Neuronal stem cell (in vitro differentiated cells): ENCODE results near the gene NPR3.

Experiments used
- DNase-seq: peaks from one replicate; pipeline ENCODE4 v3.0.0-alpha.2; 2013; ENCODE audit warnings: low spot score
- H2AFZ ChIP-seq: one replicate; pipeline ENCODE4 v1.6.1; 2013; ENCODE audit warnings: mild to moderate bottlenecking, low read length, inconsistent platforms
- H2AK5ac ChIP-seq: 2 replicates; pipeline ENCODE4 v1.6.1; 2013; ENCODE audit warnings: low read depth, mild to moderate bottlenecking, inconsistent platforms, low read length, moderate library complexity, mixed read lengths
- H2BK120ac ChIP-seq: 2 replicates; pipeline ENCODE4 v1.6.1; 2013; ENCODE audit warnings: low read depth, mild to moderate bottlenecking, inconsistent platforms, low read length, moderate library complexity, mixed read lengths
- H2BK12ac ChIP-seq: one replicate; pipeline ENCODE4 v1.6.1; 2013; ENCODE audit warnings: low read length, inconsistent platforms
- H2BK15ac ChIP-seq: 2 replicates; pipeline ENCODE4 v1.6.1; 2013; ENCODE audit warnings: mild to moderate bottlenecking, low read length, inconsistent platforms, mixed read lengths
- H2BK5ac ChIP-seq: one replicate; pipeline ENCODE4 v1.6.1; 2013; ENCODE audit warnings: inconsistent platforms, mild to moderate bottlenecking, low read length, moderate library complexity
- H3K14ac ChIP-seq: one replicate; pipeline ENCODE4 v1.6.1; 2013; ENCODE audit warnings: low read length, inconsistent platforms
- H3K18ac ChIP-seq: 2 replicates; pipeline ENCODE4 v1.6.1; 2013; ENCODE audit warnings: low read length, inconsistent platforms
- H3K23ac ChIP-seq: 2 replicates; pipeline ENCODE4 v1.6.1; 2013; ENCODE audit warnings: low read depth, mild to moderate bottlenecking, mixed read lengths, low read length, inconsistent platforms; ENCODE audit not compliant: poor library complexity
- H3K27ac ChIP-seq: replicated peaks from 3 replicates; pipeline ENCODE4 v1.5.1; 2013; ENCODE audit warnings: low read length, inconsistent platforms
- H3K27me3 ChIP-seq, 3 experiments: 2 replicates each; pipeline ENCODE4 v1.6.1; 2013; ENCODE audit warnings: low read length in 3 of 3, mild to moderate bottlenecking in 2 of 3, inconsistent platforms in 1 of 3, low read depth in 1 of 3, mixed read lengths in 1 of 3, moderate library complexity in 1 of 3; ENCODE audit not compliant: control insufficient read depth in 3 of 3, insufficient read depth in 3 of 3
- H3K36me3 ChIP-seq, 2 donors: replicated peaks in 1 of 2; 2 replicates each; pipeline ENCODE4 v1.6.1; 2013; ENCODE audit warnings: low read length in 2 of 2; ENCODE audit not compliant: control insufficient read depth in 2 of 2, insufficient read depth in 2 of 2
- H3K4ac ChIP-seq: 2 replicates; pipeline ENCODE4 v1.6.1; 2013; ENCODE audit warnings: inconsistent platforms, mild to moderate bottlenecking, low read length, moderate library complexity
- H3K4me1 ChIP-seq, 2 donors: 1 replicate in 1 of 2; 2 replicates in 1 of 2; pipeline ENCODE4 v1.6.1; 2013; ENCODE audit warnings: low read length in 2 of 2, low read depth in 1 of 2; ENCODE audit not compliant: control insufficient read depth in 2 of 2, insufficient read depth in 1 of 2
- H3K4me2 ChIP-seq: one replicate; pipeline ENCODE4 v1.6.1; 2013; ENCODE audit warnings: mild to moderate bottlenecking, low read length, inconsistent platforms; ENCODE audit not compliant: insufficient read depth, poor library complexity, severe bottlenecking
- H3K4me3 ChIP-seq, 2 donors: 2 replicates each; pipeline ENCODE4 v1.5.1; 2013; ENCODE audit warnings: low read length in 2 of 2, mild to moderate bottlenecking in 2 of 2, inconsistent platforms in 1 of 2, moderate library complexity in 1 of 2
- H3K79me1 ChIP-seq: one replicate; pipeline ENCODE4 v1.6.1; 2013; ENCODE audit warnings: low read depth, mild to moderate bottlenecking, inconsistent platforms, low read length, moderate library complexity
- H3K9ac ChIP-seq: one replicate; pipeline ENCODE4 v1.6.1; 2013; ENCODE audit warnings: mild to moderate bottlenecking, low read depth, low read length, inconsistent platforms; ENCODE audit not compliant: poor library complexity
- H3K9me3 ChIP-seq, 2 donors: replicated peaks in 1 of 2; 2 replicates each; pipeline versions ENCODE3 to v1.6.1; 2013; ENCODE audit warnings: low read length in 2 of 2, mild to moderate bottlenecking in 2 of 2, inconsistent platforms in 1 of 2, low read depth in 1 of 2, mixed read lengths in 1 of 2, moderate library complexity in 1 of 2; ENCODE audit not compliant: control insufficient read depth in 2 of 2, insufficient read depth in 1 of 2
- H4K8ac ChIP-seq: one replicate; pipeline ENCODE4 v1.6.1; 2013; ENCODE audit warnings: low read depth, mild to moderate bottlenecking, inconsistent platforms, low read length, moderate library complexity
- H4K91ac ChIP-seq: one replicate; pipeline ENCODE4 v1.6.1; 2013; ENCODE audit warnings: low read length, low read depth, mild to moderate bottlenecking, inconsistent platforms; ENCODE audit not compliant: poor library complexity
- WGBS, 2 donors: extraction: QIAGEN DNeasy Blood & Tissue Kit; methylation state at CpG; one replicate each; pipeline ENCODE4 v1.1.7; 2013; ENCODE audit warnings: missing lambda C conversion rate in 2 of 2, mixed read lengths in 1 of 2; ENCODE audit not compliant: insufficient read length in 2 of 2, insufficient replicate concordance in 1 of 2; ENCODE audit errors: extremely low coverage in 2 of 2; 5-methylcytosine and 5-hydroxymethylcytosine counted together

The NPR3 gene

GRCh38 chr5:32814141-32814540 lies 103.0 kb downstream of the NPR3 start:
- H3K23ac ChIP-seq: no peak overlapping the region
- no peak overlapping the region for H2BK15ac ChIP-seq
- no peak overlapping the region for H2AFZ ChIP-seq
- H4K91ac ChIP-seq: no peak overlapping the region
- H2BK120ac ChIP-seq: no peak overlapping the region
- no peak overlapping the region for H3K4me3 ChIP-seq
- H4K8ac ChIP-seq: no peak overlapping the region
- H3K9ac ChIP-seq: no peak overlapping the region
- H3K4ac ChIP-seq: no peak overlapping the region
- no peak overlapping the region for H2BK5ac ChIP-seq
- H3K4me2 ChIP-seq: no peak overlapping the region
- no peak overlapping the region for H3K18ac ChIP-seq
- no peaks in the 10 kb centered on the region for H3K27me3 ChIP-seq
- no peaks in the 10 kb centered on the region for H3K79me1 ChIP-seq
- no peaks in the 10 kb centered on the region for H3K36me3 ChIP-seq
- H3K27ac ChIP-seq: no peak overlapping the region
- no peak overlapping the region for H3K14ac ChIP-seq
- H2BK12ac ChIP-seq: no peak overlapping the region
- no peaks in the 10 kb centered on the region for H3K4me1 ChIP-seq
- DNase-seq: no peak
- no peaks in the 10 kb centered on the region for H3K9me3 ChIP-seq
- no peak overlapping the region for H2AK5ac ChIP-seq

GRCh38 chr5:32814620-32815019 lies 103.5 kb downstream of the NPR3 start:
- H2BK120ac ChIP-seq: no peak overlapping the region

DNA sequence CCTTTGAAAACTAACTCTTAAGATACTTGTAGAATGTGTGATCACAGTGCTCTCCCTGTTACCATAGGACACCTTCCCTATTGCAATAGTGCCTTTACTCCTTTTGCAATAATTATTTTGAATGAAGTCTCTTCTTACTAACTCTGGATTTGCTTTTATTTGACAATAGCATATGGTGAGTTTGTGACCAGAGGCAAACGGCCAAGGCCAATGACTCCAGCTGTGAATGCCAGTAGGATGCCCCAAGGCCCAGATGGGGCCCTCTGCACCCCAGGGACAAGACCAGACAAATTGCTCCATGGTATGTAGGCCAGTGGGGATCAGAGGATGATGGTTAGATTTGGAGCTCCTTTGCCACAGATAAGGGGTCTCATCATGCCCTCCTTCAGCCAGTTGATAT lies 116.9 kb downstream of the NPR3 start:
- Histone ChIP-seq H3K23ac (peak overlapping the region; percentile 55), H3K9me3 (no peaks in the 10 kb centered on the region), H3K9ac (no peak overlapping the region), H3K4me1 (no peaks in the 10 kb centered on the region), H3K4me3 (no peak overlapping the region), H2AFZ (no peak overlapping the region), H3K27ac (no peak overlapping the region), H4K91ac (no peak overlapping the region), H4K8ac (no peak overlapping the region), H2BK120ac (no peak overlapping the region), H2BK15ac (no peak overlapping the region), H2AK5ac (no peak overlapping the region), H2BK5ac (no peak overlapping the region), H3K36me3 (no peaks in the 10 kb centered on the region), H3K14ac (no peak overlapping the region), H2BK12ac (no peak overlapping the region), H3K4ac (no peak overlapping the region), H3K4me2 (no peak overlapping the region), H3K18ac (no peak overlapping the region), H3K79me1 (no peaks in the 10 kb centered on the region), H3K27me3 (no peaks in the 10 kb centered on the region)
- no CpG with 5 or more reads among the region's 1 CpG for WGBS, 2 donors
- no peak for DNase-seq

More at GRCh38 chr5:32814620-32815019, 103.5 kb downstream of the NPR3 start:
- no peaks in the 10 kb centered on the region for H3K36me3 ChIP-seq
- DNase-seq: no peak
- H2BK15ac ChIP-seq: no peak overlapping the region
- H3K4ac ChIP-seq: no peak overlapping the region
- no peak overlapping the region for H3K9ac ChIP-seq
- H4K8ac ChIP-seq: no peak overlapping the region
- H3K27me3 ChIP-seq: no peaks in the 10 kb centered on the region
- no peak overlapping the region for H3K14ac ChIP-seq
- H3K27ac ChIP-seq: no peak overlapping the region
- no peak overlapping the region for H4K91ac ChIP-seq
- H2AK5ac ChIP-seq: no peak overlapping the region
- no peak overlapping the region for H3K18ac ChIP-seq
- H3K23ac ChIP-seq: no peak overlapping the region
- no peak overlapping the region for H2BK12ac ChIP-seq
- H3K79me1 ChIP-seq: no peaks in the 10 kb centered on the region
- no peaks in the 10 kb centered on the region for H3K4me1 ChIP-seq
- no peak overlapping the region for H3K4me2 ChIP-seq
- H2BK5ac ChIP-seq: no peak overlapping the region
- no peaks in the 10 kb centered on the region for H3K9me3 ChIP-seq
- H3K4me3 ChIP-seq: no peak overlapping the region
- H2AFZ ChIP-seq: no peak overlapping the region

DNA sequence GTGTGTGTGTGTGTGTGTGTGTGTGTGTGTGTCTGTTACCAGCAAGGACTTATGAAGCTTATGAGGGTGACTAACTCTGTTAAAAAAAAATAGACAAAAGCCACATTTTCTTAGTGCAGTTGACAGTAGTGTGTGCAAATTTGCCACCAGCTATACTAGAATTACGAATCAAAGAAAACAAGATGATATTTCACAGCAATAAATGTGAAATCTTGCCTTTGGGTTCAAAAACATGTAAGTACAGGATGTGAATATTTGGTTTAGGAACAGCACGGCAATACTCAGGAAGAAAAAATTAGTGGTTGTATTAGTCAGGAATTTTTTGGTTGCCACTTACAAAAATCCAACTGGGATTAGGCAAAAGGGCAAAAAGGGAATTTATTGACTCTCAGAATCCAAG lies 117.4 kb downstream of the NPR3 start:
- no peak overlapping the region for H4K8ac ChIP-seq
- DNase-seq: no peak
- no peak overlapping the region for H3K4ac ChIP-seq
- H3K79me1 ChIP-seq: no peaks in the 10 kb centered on the region
- no peaks in the 10 kb centered on the region for H3K27me3 ChIP-seq
- WGBS, 2 donors: no CpG with 5 or more reads among the region's 2 CpGs
- H3K4me2 ChIP-seq: no peak overlapping the region
- H3K4me3 ChIP-seq: no peak overlapping the region
- no peak overlapping the region for H2BK120ac ChIP-seq
- no peak overlapping the region for H2BK12ac ChIP-seq
- no peak overlapping the region for H2BK15ac ChIP-seq
- no peak overlapping the region for H2BK5ac ChIP-seq
- H2AK5ac ChIP-seq: no peak overlapping the region
- no peak overlapping the region for H3K23ac ChIP-seq
- H3K9me3 ChIP-seq: no peaks in the 10 kb centered on the region
- H3K36me3 ChIP-seq: no peaks in the 10 kb centered on the region
- no peak overlapping the region for H3K14ac ChIP-seq
- no peak overlapping the region for H3K9ac ChIP-seq
- H4K91ac ChIP-seq: no peak overlapping the region
- H2AFZ ChIP-seq: no peak overlapping the region
- H3K4me1 ChIP-seq: no peaks in the 10 kb centered on the region
- H3K27ac ChIP-seq: no peak overlapping the region
- H3K18ac ChIP-seq: no peak overlapping the region
